HPDE6-E6E7 (cell line): Measurements from ENCODE around the gene AREG.

Experiments used
- DNase-seq: peaks from one replicate; pipeline ENCODE4 v3.0.0; 2011; ENCODE audit warnings: missing footprints; ENCODE audit errors: extremely low spot score

The AREG gene

DNA sequence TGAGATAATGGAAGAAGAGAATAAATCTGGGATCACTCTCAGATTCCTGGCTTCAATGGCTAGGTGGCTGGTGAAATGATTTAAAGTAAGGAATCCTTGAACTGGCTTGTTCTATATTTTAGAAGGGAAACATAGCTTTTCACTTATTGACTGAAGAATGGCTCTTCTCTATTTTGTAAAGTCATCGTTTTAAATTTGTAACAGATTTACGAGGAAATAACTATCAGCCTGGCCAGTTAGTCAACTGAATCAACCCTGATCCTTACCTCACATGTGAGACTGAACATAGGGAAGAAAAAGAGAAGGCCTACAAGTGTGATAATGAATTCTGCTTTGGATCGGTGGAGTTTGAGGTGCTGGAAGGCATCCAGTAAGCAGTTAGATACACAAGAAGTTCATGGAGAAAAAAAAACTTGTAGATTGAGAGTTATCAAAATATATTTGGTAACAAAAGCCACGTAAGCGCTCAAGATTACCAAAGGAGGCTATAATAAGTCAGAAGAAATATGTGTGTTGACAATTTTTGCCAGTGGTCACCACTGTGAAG, 12.0 kb downstream of the AREG start:
- no peak for DNase-seq

DNA sequence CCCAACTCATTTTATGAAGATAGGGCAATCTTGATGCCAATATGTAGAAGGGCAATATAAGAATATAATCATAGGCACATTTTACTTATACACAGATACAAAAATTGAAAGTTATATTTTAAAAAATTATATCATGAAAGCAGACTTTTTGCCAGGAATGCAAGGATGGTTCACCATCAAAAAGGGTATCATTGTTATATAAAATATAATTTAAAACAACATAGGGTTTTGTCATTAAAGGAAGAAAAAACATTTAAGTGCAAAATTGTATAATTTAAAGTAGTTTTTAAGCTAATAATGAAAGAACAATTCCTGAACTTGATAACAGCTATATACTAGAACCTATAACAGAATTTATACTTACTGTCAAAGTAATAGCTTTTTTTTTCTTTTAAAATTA, 15.9 kb downstream of the AREG start:
- DNase-seq: no peak

GRCh38 chr4:74463123-74463522, 18.2 kb downstream of the AREG start:
- no peak for DNase-seq

DNA sequence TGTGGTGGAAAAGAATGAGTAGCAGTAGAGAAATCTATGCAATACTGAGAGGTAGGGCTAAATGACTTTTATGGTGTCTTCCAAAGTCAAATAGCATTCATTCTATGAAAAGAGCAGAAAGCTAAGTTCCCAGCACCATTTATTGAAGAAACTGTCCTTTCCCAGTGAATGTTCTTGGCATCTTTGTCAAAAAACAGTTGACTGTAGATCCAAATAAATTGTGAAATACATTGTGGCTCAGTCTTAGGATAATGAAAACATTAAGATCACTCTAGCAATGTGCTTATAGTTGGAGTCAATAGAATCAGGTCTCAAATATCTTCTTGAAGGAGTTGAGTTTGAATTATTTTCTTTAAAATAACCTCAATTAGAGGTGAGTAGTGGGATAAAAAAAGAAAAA, 19.4 kb downstream of the AREG start:
- DNase-seq: no peak

- DNase-seq: no peak
Measured at GRCh38 chr4:74466242-74466641, 21.3 kb downstream of the AREG start.

- no peak for DNase-seq
Measured at GRCh38 chr4:74471264-74471663, 26.3 kb downstream of the AREG start.

DNA sequence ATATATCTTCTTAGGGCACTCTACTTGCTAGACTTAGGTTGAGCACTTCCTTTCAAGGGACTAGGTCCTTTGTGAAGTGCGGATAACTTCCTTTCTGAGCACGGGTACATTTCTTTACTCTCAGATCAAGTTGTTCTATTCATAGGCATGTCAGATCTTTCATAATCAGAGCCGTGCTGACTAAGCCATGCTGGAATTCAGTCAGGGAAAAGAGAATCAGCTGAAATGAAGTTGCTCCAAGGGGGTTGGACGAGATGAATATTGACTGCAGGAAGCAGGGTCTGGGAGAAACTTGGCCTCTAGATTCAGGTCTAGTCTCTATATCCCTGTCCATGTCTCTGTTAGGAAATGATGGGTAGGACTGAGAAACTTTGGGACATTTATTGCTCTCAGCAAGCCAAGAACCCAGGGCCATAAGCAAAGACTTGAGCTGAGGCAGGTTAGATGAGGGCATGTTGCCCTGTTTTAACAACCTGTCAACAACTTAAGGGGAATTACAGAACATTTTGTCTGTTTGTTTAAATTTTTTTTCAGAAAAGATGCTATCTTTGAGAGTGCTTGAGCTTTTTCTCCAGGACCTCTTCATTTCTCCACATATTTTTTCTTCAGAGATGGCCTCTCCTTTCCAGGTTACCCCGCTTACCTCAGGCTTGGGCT, 28.3 kb downstream of the AREG start:
- peak; percentile 64 for DNase-seq

DNA sequence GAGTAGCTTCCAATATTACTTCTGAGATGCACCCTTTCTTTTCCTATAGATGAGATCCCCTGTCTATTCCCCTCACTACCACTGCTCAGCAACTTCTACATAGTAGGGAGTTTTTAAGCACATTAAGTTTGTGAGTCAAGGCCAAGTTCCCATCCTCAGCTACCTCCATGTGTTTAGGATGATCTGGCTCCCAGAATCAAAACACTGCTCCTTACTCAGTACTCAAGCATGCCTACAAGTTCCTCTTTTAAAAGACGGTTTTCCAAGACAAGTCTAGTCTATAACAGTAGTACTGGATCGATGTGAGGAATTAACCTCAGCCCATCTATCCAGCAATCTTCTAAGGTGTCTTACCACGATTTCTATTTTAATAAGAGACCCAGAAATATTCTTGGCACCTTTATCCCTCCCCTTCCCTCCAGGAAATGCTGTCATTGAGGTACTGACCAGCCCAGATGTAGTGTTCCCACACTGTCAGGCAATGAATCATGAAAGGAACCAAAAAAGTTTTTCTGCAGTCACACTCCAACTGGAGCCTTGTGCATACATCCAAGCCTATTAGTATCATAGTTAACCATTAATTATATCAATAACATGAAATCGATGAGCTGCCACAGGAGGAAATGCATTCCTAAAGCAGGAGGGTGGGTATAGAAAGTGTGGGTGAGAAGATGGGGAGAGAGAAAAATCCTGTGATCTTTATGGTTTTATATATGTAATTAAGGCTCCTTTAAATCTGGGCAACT, 29.6 kb downstream of the AREG start:
- no peak for DNase-seq

- no peak for DNase-seq
Measured at GRCh38 chr4:74475091-74475800, 30.3 kb downstream of the AREG start.

DNA sequence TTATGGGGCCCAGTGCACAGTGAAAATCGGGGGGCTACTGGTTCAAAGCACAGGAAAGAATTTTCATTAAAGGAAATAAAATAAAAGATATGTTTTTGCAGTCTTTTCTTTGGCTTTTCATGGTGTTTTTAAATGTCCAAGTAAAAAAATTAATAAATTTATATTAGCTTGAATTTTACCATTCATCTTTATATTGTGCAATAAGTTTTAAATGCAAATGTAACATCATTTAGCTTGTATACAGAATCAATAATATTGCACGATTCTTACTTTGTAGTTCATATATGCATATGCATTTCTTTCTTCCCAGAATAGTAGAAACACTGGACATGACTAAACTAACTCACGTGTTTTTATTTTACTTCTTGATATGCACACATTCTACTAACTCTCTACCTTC, 31.0 kb downstream of the AREG start:
- no peak for DNase-seq

GRCh38 chr4:74479009-74479408, 34.1 kb downstream of the AREG start:
- no peak for DNase-seq

GRCh38 chr4:74480267-74480666, 35.3 kb downstream of the AREG start:
- DNase-seq: no peak

DNA sequence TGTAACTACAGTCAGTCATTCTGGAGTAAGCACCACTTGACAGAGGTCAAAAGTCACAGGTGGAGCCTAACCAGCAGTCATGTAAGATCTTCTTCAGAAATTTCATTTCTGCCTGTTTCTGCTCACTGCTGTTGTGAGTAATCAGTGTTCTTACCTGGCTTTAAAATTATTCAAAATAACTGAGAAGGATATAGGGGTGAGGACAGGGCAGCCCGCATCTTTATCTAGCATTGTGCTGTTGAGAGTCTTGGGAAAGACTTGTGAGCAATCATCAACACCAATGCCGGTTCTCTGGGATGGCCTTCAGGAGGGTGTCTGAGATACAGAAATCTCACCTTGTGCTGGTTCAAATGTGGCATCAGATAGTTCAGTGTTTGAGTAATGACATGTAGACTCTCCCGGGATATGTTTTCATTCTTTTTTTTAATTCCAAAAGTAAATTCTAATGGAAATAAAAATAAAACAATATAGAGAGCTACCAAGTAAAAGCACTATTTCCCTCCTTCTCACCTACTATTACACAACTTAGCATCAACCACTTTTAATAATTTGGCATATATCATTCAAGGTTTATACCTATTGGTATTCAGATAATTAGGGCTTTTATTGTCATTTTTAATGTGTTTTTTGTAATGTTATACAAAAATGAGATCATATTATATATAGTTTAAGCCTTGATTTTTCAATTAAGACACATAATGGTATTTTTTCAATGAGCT, 37.1 kb downstream of the AREG start:
- no peak for DNase-seq

- DNase-seq: no peak
Measured at GRCh38 chr4:74483226-74483911, 38.4 kb downstream of the AREG start.

- DNase-seq: no peak
Measured at GRCh38 chr4:74486905-74487304, 42.0 kb downstream of the AREG start.

GRCh38 chr4:74487771-74488170, 42.8 kb downstream of the AREG start:
- no peak for DNase-seq

DNA sequence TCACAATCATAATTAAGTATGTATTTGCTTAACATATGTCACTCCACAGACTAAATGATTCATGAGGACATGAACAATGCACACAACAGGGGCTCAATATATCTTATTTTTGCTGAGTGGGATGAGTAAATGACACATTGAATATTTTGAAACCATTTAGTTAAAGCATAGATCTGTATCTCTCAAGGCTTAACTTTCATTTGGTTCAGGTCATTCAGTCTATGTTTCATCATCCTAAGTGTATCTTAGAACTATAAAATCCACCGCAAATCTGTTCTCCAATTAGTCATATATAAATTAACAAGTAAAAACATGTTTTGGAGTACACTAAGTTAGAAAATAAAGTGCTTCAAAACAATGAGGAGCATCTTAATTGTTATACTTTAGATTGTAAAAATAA, 45.8 kb downstream of the AREG start:
- DNase-seq: peak; percentile 42

DNA sequence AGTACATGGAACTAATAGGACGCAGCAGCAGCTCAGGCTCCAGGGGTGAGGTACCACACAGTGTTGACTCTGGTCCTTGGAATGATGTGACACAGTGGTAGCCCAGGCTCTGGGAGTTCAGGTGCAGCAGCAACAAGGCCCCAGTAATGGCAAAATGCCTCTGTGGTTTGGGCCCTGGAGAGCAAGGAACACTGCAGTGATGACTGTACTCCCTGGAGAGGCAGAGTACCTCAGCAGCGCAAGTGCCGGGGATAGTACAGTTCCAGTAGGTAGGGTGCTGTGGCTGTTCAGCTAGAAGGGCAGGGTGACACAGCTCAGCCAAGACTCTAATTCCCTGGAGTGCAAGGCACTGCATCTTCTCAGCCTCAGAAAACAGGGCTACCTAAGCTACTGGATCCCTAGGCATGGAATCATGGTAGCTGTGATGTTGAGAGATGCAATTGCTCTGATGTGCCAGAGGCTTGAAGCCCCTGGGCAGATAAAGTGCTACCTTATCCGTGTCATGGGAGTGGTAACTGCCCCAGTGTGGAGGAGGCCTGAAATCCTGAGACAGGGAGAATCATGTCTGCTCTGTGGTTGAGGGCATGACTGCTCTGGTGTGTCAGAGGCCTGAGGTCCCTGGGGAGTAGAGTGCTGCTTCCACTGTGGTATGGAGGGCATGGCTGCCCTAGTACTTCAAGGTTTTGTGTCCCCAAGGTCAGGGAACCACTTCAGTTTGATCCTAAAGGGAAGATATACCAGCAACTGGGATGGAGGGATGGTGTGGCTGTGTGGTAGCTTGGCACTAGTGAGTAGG, 55.2 kb downstream of the AREG start:
- no peak for DNase-seq

DNA sequence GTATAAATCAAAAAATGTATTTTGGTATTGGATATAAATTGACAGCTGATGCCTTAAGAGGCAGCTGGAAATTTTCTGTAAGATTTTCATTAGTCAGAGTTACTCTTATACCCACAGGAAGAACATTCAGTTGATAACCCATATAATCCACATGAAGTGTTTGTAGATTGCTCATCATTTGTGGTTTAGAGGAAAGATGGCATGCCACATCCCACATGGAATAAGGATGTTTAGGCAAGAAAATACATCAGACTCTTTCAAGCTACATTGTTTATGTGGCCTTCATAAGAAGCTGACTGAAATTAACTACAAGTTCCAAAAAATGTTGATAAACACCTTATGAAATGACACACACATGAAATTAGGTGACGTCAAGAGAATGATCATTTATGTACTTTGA, 56.6 kb downstream of the AREG start:
- peak; percentile 39 for DNase-seq

- no peak for DNase-seq
Measured at GRCh38 chr4:74503580-74503979, 58.6 kb downstream of the AREG start.

- DNase-seq: no peak
Measured at GRCh38 chr4:74504212-74504611, 59.3 kb downstream of the AREG start.
